HepG2 (cell line): Measurements from ENCODE around the gene ARCN1. TPM values are rescaled to one million over a fixed set of nuclear protein-coding genes. Genes with fewer than 3 reads are reported as not detected.

Experiments
- ATF7-NPFF ChIP-seq: sonication (generic); formaldehyde crosslinking; IDR thresholded peaks from 2 replicates; pipeline ENCODE4 v1.8.1; 2023; ENCODE audit warnings: mild to moderate bottlenecking, low read depth, missing genetic modification reagents, moderate library complexity
- EED ChIP-seq: sonication (generic); formaldehyde crosslinking; IDR thresholded peaks from 2 replicates; pipeline ENCODE4 v1.5.0; 2020; ENCODE audit warnings: mild to moderate bottlenecking, missing genetic modification reagents
- HDAC1 ChIP-seq: sonication (generic); formaldehyde crosslinking; IDR thresholded peaks from 2 replicates; pipeline ENCODE4 v1.5.1; 2020; ENCODE audit warnings: mild to moderate bottlenecking, missing genetic modification reagents
- HNF4G ChIP-seq, 2 experiments: sonication (generic) in 1 of 2; formaldehyde crosslinking in 1 of 2; IDR thresholded peaks; 2 replicates each; pipeline versions ENCODE4 v1.4.0 to v1.6.1; 2011 to 2020; ENCODE audit warnings: borderline replicate concordance in 2 of 2, low read depth in 2 of 2, mild to moderate bottlenecking in 2 of 2, low read length in 1 of 2, missing genetic modification reagents in 1 of 2, moderate library complexity in 1 of 2
- HNRNPLL ChIP-seq: fragments of 200-400 bp; formaldehyde crosslinking; IDR thresholded peaks from 2 replicates; pipeline ENCODE4 v1.6.1; 2017; ENCODE audit warnings: mild to moderate bottlenecking, low read depth, low read length; ENCODE audit not compliant: poor library complexity, severe bottlenecking
- POGZ ChIP-seq: sonication (generic); formaldehyde crosslinking; IDR thresholded peaks from 2 replicates; pipeline ENCODE4 v1.4.0; 2020; ENCODE audit warnings: mild to moderate bottlenecking, missing genetic modification reagents
- SALL2 ChIP-seq: sonication (generic); formaldehyde crosslinking; IDR thresholded peaks from 2 replicates; pipeline ENCODE4 v1.8.1; 2023; ENCODE audit warnings: mild to moderate bottlenecking, missing genetic modification reagents, inconsistent platforms
- SAP130 ChIP-seq: IDR thresholded peaks from 2 replicates; pipeline ENCODE4 v1.6.1; 2016; ENCODE audit warnings: low read depth
- SMYD3 ChIP-seq: sonication (generic); formaldehyde crosslinking; IDR thresholded peaks from 2 replicates; pipeline ENCODE4 v1.8.1; 2023; ENCODE audit warnings: mild to moderate bottlenecking, missing genetic modification reagents
- TEAD3 ChIP-seq: optimal IDR thresholded peaks from 2 replicates; pipeline ENCODE3; 2016; ENCODE audit warnings: borderline replicate concordance
- ZBTB38 ChIP-seq: sonication (generic); formaldehyde crosslinking; IDR thresholded peaks from 2 replicates; pipeline ENCODE4 v1.5.1; 2020; ENCODE audit warnings: mild to moderate bottlenecking, missing genetic modification reagents
- ZBTB7A ChIP-seq: sonication (generic); formaldehyde crosslinking; IDR thresholded peaks from 2 replicates; pipeline ENCODE4 v1.8.0; 2022; ENCODE audit warnings: mild to moderate bottlenecking, missing genetic modification reagents
- ZNF292 ChIP-seq: sonication (generic); formaldehyde crosslinking; IDR thresholded peaks from 2 replicates; pipeline ENCODE4 v1.8.1; 2022; ENCODE audit warnings: mild to moderate bottlenecking, low read depth, missing genetic modification reagents, borderline replicate concordance
- ZNF317 ChIP-seq: sonication (generic); formaldehyde crosslinking; IDR thresholded peaks from 2 replicates; pipeline ENCODE4 v1.5.0; 2020; ENCODE audit warnings: mild to moderate bottlenecking, missing genetic modification reagents
- ZNF549 ChIP-seq: sonication (generic); formaldehyde crosslinking; IDR thresholded peaks from 2 replicates; pipeline ENCODE4 v1.5.0; 2020; ENCODE audit warnings: missing genetic modification reagents
- ZNF556 ChIP-seq: sonication (generic); formaldehyde crosslinking; IDR thresholded peaks from 2 replicates; pipeline ENCODE4 v1.4.0; 2020; ENCODE audit warnings: mild to moderate bottlenecking, missing genetic modification reagents, borderline replicate concordance
- ZNF660 ChIP-seq: sonication (generic); formaldehyde crosslinking; IDR thresholded peaks from 2 replicates; pipeline ENCODE4 v1.5.1; 2020; ENCODE audit warnings: mild to moderate bottlenecking, low read depth, missing genetic modification reagents, borderline replicate concordance
- ZNF788 ChIP-seq: sonication (generic); formaldehyde crosslinking; IDR thresholded peaks from 2 replicates; pipeline ENCODE4 v1.5.0; 2020; ENCODE audit warnings: mild to moderate bottlenecking, missing genetic modification reagents, borderline replicate concordance
- ZNF790 ChIP-seq: sonication (generic); formaldehyde crosslinking; IDR thresholded peaks from 2 replicates; pipeline ENCODE4 v1.8.0; 2022; ENCODE audit warnings: missing genetic modification reagents, mild to moderate bottlenecking, borderline replicate concordance
- ZNF83 ChIP-seq: sonication (generic); formaldehyde crosslinking; IDR thresholded peaks from 2 replicates; pipeline ENCODE4 v1.4.0; 2020; ENCODE audit warnings: missing genetic modification reagents, mild to moderate bottlenecking, borderline replicate concordance
- polyA plus RNA-seq, 8 experiments: library from polyadenylated mRNA; depleted of rRNA in 3 of 8; stranded (reverse) in 7 of 8; unstranded in 1 of 8; fragments of >200 nt; fragmentation: Illumina TruSeq in 4 of 8; extraction: Trizol in 4 of 8; gene quantifications; 2 replicates each; pipeline versions ENCODE4 v1.2.1 to v1.2.3, GENCODE V29; 2011 to 2016; ENCODE audit warnings: low read depth in 4 of 8, missing spikeins in 1 of 8, mixed read lengths in 1 of 8; ENCODE audit not compliant: insufficient read depth in 1 of 8
- total RNA-seq, 5 experiments: library from RNA; depleted of rRNA; stranded (reverse); fragments of >200 nt; fragmentation: Illumina TruSeq; extraction: Trizol; gene quantifications; 2 replicates each; pipeline ENCODE4 v1.2.3, GENCODE V29; 2016; ENCODE audit warnings: low read depth in 1 of 5
- TF ChIP-seq, protein P1 (sequence below), 2 experiments: sonication (generic) in 1 of 2; formaldehyde crosslinking in 1 of 2; IDR thresholded peaks; 2 replicates each; pipeline versions ENCODE4 v1.4.0 to v1.6.1; 2016 to 2020; ENCODE audit warnings: borderline replicate concordance in 1 of 2, low read depth in 1 of 2, mild to moderate bottlenecking in 1 of 2, missing genetic modification reagents in 1 of 2
- TF ChIP-seq, protein P2 (sequence below): sonication (generic); formaldehyde crosslinking; IDR thresholded peaks from 2 replicates; pipeline ENCODE4 v1.4.0; 2020; ENCODE audit warnings: missing genetic modification reagents
- TF ChIP-seq, protein P3 (sequence below): sonication (generic); formaldehyde crosslinking; IDR thresholded peaks from 2 replicates; pipeline ENCODE4 v1.8.1; 2023; ENCODE audit warnings: mild to moderate bottlenecking, missing genetic modification reagents

The ARCN1 gene
- total and polyA plus RNA-seq, 2 of the 13 experiments (the other 11 are each of a cell fraction or from before 2014, with no cell fraction given) = 148 to 200 TPM

DNA sequence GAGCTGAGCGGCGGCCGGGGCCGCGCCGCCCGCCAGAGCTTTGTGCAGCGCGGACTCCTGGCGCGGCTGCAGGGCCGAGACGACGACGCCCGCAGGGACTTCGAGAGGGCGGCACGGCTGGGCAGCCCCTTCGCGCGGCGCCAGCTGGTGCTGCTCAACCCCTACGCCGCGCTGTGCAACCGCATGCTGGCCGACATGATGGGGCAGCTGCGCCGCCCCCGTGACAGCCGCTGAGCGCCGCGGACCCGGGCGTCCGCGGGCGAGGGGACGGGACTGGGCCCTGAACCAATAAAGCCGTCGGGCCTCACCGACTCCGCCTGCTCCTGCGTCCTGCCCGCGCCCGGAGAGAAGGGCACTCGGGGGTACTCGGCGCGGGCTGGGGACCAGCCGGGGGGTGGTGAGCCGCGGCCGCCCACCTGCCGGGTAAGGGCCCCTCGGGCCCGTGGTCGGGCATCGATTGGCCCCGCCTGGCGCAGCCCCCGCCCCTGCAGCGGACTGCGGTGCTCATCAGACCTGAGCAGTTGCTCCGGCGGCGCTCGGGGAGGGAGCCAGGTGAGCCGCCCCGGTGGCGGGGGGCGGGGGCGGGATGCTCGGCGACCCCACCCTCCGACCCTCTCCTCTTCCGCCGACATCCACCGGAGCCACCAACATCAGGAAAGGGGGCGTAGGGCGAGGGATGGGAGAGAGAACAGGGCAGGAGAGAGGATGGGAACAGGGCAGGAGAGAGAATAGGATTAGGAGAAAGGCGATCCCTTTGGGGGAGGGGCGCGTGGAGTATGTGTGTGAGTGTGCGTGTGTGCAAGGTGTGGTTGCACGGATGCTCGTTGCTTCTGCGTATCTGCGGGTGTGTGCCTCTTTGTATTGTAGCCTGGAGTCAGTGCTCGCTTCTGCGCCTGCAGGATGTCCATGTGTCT is 41.3 kb upstream of the ARCN1 start, which contains the start of gene TMEM25 (continued):
- TF ChIP-seq, protein P1, sequence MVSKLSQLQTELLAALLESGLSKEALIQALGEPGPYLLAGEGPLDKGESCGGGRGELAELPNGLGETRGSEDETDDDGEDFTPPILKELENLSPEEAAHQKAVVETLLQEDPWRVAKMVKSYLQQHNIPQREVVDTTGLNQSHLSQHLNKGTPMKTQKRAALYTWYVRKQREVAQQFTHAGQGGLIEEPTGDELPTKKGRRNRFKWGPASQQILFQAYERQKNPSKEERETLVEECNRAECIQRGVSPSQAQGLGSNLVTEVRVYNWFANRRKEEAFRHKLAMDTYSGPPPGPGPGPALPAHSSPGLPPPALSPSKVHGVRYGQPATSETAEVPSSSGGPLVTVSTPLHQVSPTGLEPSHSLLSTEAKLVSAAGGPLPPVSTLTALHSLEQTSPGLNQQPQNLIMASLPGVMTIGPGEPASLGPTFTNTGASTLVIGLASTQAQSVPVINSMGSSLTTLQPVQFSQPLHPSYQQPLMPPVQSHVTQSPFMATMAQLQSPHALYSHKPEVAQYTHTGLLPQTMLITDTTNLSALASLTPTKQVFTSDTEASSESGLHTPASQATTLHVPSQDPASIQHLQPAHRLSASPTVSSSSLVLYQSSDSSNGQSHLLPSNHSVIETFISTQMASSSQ (IDR thresholded peaks at IDR 0.05; ENCODE audit: low read depth) = no peak
- TF ChIP-seq, protein P1 (CRISPR knock-in tag; IDR thresholded peaks at IDR 0.05; ENCODE audit: borderline replicate concordance) = 0 out of 2 replicates have a peak, but pooled peaks have one; percentile 45
- peak; percentile 27; the same call in 1 of the 2 replicates for TF ChIP-seq ZNF788 (CRISPR knock-in tag)
- TF ChIP-seq, protein P2, sequence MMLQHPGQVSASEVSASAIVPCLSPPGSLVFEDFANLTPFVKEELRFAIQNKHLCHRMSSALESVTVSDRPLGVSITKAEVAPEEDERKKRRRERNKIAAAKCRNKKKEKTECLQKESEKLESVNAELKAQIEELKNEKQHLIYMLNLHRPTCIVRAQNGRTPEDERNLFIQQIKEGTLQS = no peak
- TF ChIP-seq, protein P3, sequence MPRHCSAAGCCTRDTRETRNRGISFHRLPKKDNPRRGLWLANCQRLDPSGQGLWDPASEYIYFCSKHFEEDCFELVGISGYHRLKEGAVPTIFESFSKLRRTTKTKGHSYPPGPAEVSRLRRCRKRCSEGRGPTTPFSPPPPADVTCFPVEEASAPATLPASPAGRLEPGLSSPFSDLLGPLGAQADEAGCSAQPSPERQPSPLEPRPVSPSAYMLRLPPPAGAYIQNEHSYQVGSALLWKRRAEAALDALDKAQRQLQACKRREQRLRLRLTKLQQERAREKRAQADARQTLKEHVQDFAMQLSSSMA (CRISPR knock-in tag) = no peak
- TF ChIP-seq POGZ (CRISPR knock-in tag) = no peak
- no peak for TF ChIP-seq ZNF660 (CRISPR knock-in tag)
- TF ChIP-seq SALL2 (CRISPR knock-in tag) = peak; percentile 69; the same call in 1 of the 2 replicates
- no peak for TF ChIP-seq ZNF549 (CRISPR knock-in tag)
- peak; percentile 41; the same call in 1 of the 2 replicates for TF ChIP-seq EED (CRISPR knock-in tag)
- 0 out of 2 replicates have a peak, but pooled peaks have one; percentile 58 for TF ChIP-seq ATF7-NPFF (CRISPR knock-in tag)
- no peak for TF ChIP-seq TEAD3 (CRISPR knock-in tag)
- TF ChIP-seq HNRNPLL = peak; percentile 56
- no peak for TF ChIP-seq ZNF556 (CRISPR knock-in tag)
- peak; percentile 67 for TF ChIP-seq SAP130 (CRISPR knock-in tag)
- peak; percentile 94; the same call in 1 of the 2 replicates for TF ChIP-seq ZNF790 (CRISPR knock-in tag)
- no peak for TF ChIP-seq SMYD3 (CRISPR knock-in tag)
- TF ChIP-seq HNF4G (IDR thresholded peaks at IDR 0.05; ENCODE audit: borderline replicate concordance, low read depth, low read length) = no peak
- no peak for TF ChIP-seq HNF4G (CRISPR knock-in tag; IDR thresholded peaks at IDR 0.05; ENCODE audit: borderline replicate concordance, low read depth)
- no peak for TF ChIP-seq ZNF83 (CRISPR knock-in tag)
- peak; percentile 79 for TF ChIP-seq HDAC1
- TF ChIP-seq ZNF317 (CRISPR knock-in tag) = peak; percentile 56; the same call in 1 of the 2 replicates
- no peak for TF ChIP-seq ZBTB7A (CRISPR knock-in tag)
- no peak for TF ChIP-seq ZBTB38 (CRISPR knock-in tag)
- TF ChIP-seq ZNF292 (CRISPR knock-in tag) = no peak
